Mesenchymal stem cell (in vitro differentiated cells and primary cell): ENCODE data around the gene CAPRIN1.
"Not testable (repeated sequence)": the region's sequence is repeated elsewhere in the genome, so short reads cannot be mapped to it uniquely, and the experiment has no call there.

Experiments used
- DNase-seq: peaks from one replicate; pipeline ENCODE4 v3.0.0-alpha.2; 2013
- H2AFZ ChIP-seq: one replicate; pipeline ENCODE4 v1.6.1; 2013; ENCODE audit warnings: low read depth, mild to moderate bottlenecking, control low read depth, inconsistent platforms, low read length, moderate library complexity
- H2AK5ac ChIP-seq: 2 replicates; pipeline ENCODE4 v1.6.1; 2013; ENCODE audit warnings: low read length, moderate library complexity, mild to moderate bottlenecking, inconsistent platforms; ENCODE audit not compliant: severe bottlenecking
- H2BK120ac ChIP-seq: one replicate; pipeline ENCODE4 v1.6.1; 2013; ENCODE audit warnings: low read depth, mild to moderate bottlenecking, inconsistent platforms, low read length, moderate library complexity
- H2BK12ac ChIP-seq, 2 experiments: one replicate each; pipeline ENCODE4 v1.6.1; 2013; ENCODE audit warnings: inconsistent platforms in 2 of 2, low read length in 2 of 2, mild to moderate bottlenecking in 2 of 2, moderate library complexity in 2 of 2, control low read depth in 1 of 2
- H2BK15ac ChIP-seq: one replicate; pipeline ENCODE4 v1.6.1; 2013; ENCODE audit warnings: mild to moderate bottlenecking, low read depth, inconsistent platforms; ENCODE audit not compliant: poor library complexity, severe bottlenecking
- H2BK5ac ChIP-seq: 2 replicates; pipeline ENCODE4 v1.6.1; 2013; ENCODE audit warnings: low read depth, mild to moderate bottlenecking, low read length, control low read depth, inconsistent platforms; ENCODE audit not compliant: poor library complexity, severe bottlenecking
- H3K14ac ChIP-seq, 2 experiments: one replicate each; pipeline ENCODE4 v1.6.1; 2013; ENCODE audit warnings: inconsistent platforms in 2 of 2, low read length in 2 of 2, control low read depth in 1 of 2, mild to moderate bottlenecking in 1 of 2, moderate library complexity in 1 of 2
- H3K18ac ChIP-seq, 2 experiments: one replicate each; pipeline ENCODE4 v1.6.1; 2013; ENCODE audit warnings: inconsistent platforms in 2 of 2, low read length in 2 of 2, control low read depth in 1 of 2, low read depth in 1 of 2, mild to moderate bottlenecking in 1 of 2
- H3K23ac ChIP-seq, 2 experiments: one replicate each; pipeline ENCODE4 v1.6.1; 2013; ENCODE audit warnings: inconsistent platforms in 2 of 2, low read length in 2 of 2, mild to moderate bottlenecking in 2 of 2, moderate library complexity in 2 of 2, control low read depth in 1 of 2
- H3K27ac ChIP-seq: 2 replicates; pipeline ENCODE4 v1.5.1; 2013; ENCODE audit warnings: mild to moderate bottlenecking, moderate library complexity, low read length, control low read depth, inconsistent platforms; ENCODE audit not compliant: poor library complexity, severe bottlenecking
- H3K27me3 ChIP-seq, 2 experiments: 2 replicates each; pipeline versions ENCODE4 v1.6.1 to v1.7.0; 2013; ENCODE audit warnings: low read length in 2 of 2, mild to moderate bottlenecking in 2 of 2, moderate library complexity in 2 of 2, control low read depth in 1 of 2, inconsistent platforms in 1 of 2; ENCODE audit not compliant: control insufficient read depth in 1 of 2, insufficient read depth in 1 of 2
- H3K36me3 ChIP-seq, 2 experiments: 2 replicates each; pipeline versions ENCODE4 v1.6.1 to v1.7.0; 2013; ENCODE audit warnings: low read length in 2 of 2, control low read depth in 1 of 2, inconsistent platforms in 1 of 2, low read depth in 1 of 2, mild to moderate bottlenecking in 1 of 2; ENCODE audit not compliant: insufficient read depth in 2 of 2, control insufficient read depth in 1 of 2
- H3K4ac ChIP-seq, 2 experiments: one replicate each; pipeline ENCODE4 v1.6.1; 2013; ENCODE audit warnings: inconsistent platforms in 2 of 2, low read length in 2 of 2, mild to moderate bottlenecking in 2 of 2, moderate library complexity in 2 of 2, control low read depth in 1 of 2, low read depth in 1 of 2
- H3K4me1 ChIP-seq: 2 replicates; pipeline ENCODE4 v1.6.1; 2013; ENCODE audit warnings: low read depth, low read length, control low read depth; ENCODE audit not compliant: control insufficient read depth, insufficient read depth
- H3K4me2 ChIP-seq: 2 replicates; pipeline ENCODE4 v1.6.1; 2013; ENCODE audit warnings: low read length, mild to moderate bottlenecking, inconsistent platforms; ENCODE audit not compliant: poor library complexity, severe bottlenecking
- H3K4me3 ChIP-seq, 2 experiments: 2 replicates each; pipeline versions ENCODE4 v1.5.1 to v1.7.0; 2013; ENCODE audit warnings: low read length in 2 of 2, mild to moderate bottlenecking in 2 of 2, control low read depth in 1 of 2, low read depth in 1 of 2; ENCODE audit not compliant: insufficient read depth in 1 of 2
- H3K79me1 ChIP-seq: replicated peaks from 2 replicates; pipeline ENCODE4 v1.6.1; 2013; ENCODE audit warnings: mild to moderate bottlenecking, control low read depth, low read length, inconsistent platforms; ENCODE audit not compliant: poor library complexity, severe bottlenecking
- H3K9ac ChIP-seq: 2 replicates; pipeline ENCODE4 v1.7.0; 2013; ENCODE audit warnings: mild to moderate bottlenecking, low read length, moderate library complexity
- H3K9me3 ChIP-seq: 2 replicates; pipeline ENCODE4 v1.7.0; 2013; ENCODE audit warnings: mild to moderate bottlenecking, low read length; ENCODE audit not compliant: control insufficient read depth
- H4K8ac ChIP-seq: one replicate; pipeline ENCODE4 v1.6.1; 2013; ENCODE audit warnings: inconsistent platforms, mild to moderate bottlenecking, low read length, moderate library complexity
- H4K91ac ChIP-seq: one replicate; pipeline ENCODE4 v1.6.1; 2013; ENCODE audit warnings: mild to moderate bottlenecking, low read length, inconsistent platforms
- WGBS: methylation state at CpG from one replicate; pipeline ENCODE4 v1.1.7; 2013; ENCODE audit warnings: mixed read lengths; 5-methylcytosine and 5-hydroxymethylcytosine counted together

Gene CAPRIN1

GRCh38 chr11:34067383-34068065, 16.0 kb downstream of the CAPRIN1 start:
- 96% methylated on average over 7 of the region's 7 CpGs for WGBS
- Histone ChIP-seq H2AFZ (no peak overlapping the region), H3K9ac (no peak overlapping the region), H4K8ac (no peak overlapping the region), H4K91ac (no peak overlapping the region), H3K4me1 (peaks cover 4% of the 10 kb centered on the region), H2BK5ac (no peak overlapping the region), H2BK15ac (no peak overlapping the region), H3K18ac (peak overlapping the region in 1 of 2 experiments; percentile 39), H3K9me3 (no peaks in the 10 kb centered on the region), H3K27ac (no peak overlapping the region), H3K23ac (no peak overlapping the region), H3K14ac (no peak overlapping the region), H2BK120ac (no peak overlapping the region), H3K27me3 (no peaks in the 10 kb centered on the region), H3K79me1 (no peaks in the 10 kb centered on the region), H2BK12ac (no peak overlapping the region), H2AK5ac (no peak overlapping the region), H3K4me3 (no peak overlapping the region), H3K36me3 (peaks cover 15 to 55% of the 10 kb centered on the region in 2 experiments), H3K4ac (no peak overlapping the region), H3K4me2 (no peak overlapping the region)
- no peak for DNase-seq

GRCh38 chr11:34068111-34068510, 16.6 kb downstream of the CAPRIN1 start:
- no peak overlapping the region for H4K91ac ChIP-seq

GRCh38 chr11:34071306-34071705, 19.8 kb downstream of the CAPRIN1 start:
- H3K4me1 ChIP-seq, H2AK5ac ChIP-seq, H3K4me2 ChIP-seq, H2BK120ac ChIP-seq, H3K18ac ChIP-seq, H4K8ac ChIP-seq, H4K91ac ChIP-seq, H3K23ac ChIP-seq, H3K4ac ChIP-seq, H3K9me3 ChIP-seq, H3K4me3 ChIP-seq, H2BK5ac ChIP-seq, H3K9ac ChIP-seq, H3K27me3 ChIP-seq, H2BK12ac ChIP-seq, H3K14ac ChIP-seq, H3K27ac ChIP-seq, H3K79me1 ChIP-seq, H2BK15ac ChIP-seq, DNase-seq, H2AFZ ChIP-seq: not testable (repeated sequence)
- WGBS: 92% methylated on average over 4 of the region's 8 CpGs
- H3K36me3 ChIP-seq: peaks cover 18 to 66% of the 10 kb centered on the region in 2 experiments

More at GRCh38 chr11:34068111-34068510, 16.6 kb downstream of the CAPRIN1 start:
- peaks cover 4% of the 10 kb centered on the region for H3K4me1 ChIP-seq
- no peak overlapping the region for H3K4me2 ChIP-seq
- WGBS: 95% methylated on average over 2 of the region's 2 CpGs
- H3K27me3 ChIP-seq: no peaks in the 10 kb centered on the region
- H3K4me3 ChIP-seq: no peak overlapping the region
- H3K23ac ChIP-seq: no peak overlapping the region
- H3K9ac ChIP-seq: no peak overlapping the region
- H3K9me3 ChIP-seq: no peaks in the 10 kb centered on the region
- no peak overlapping the region for H2AK5ac ChIP-seq
- peaks cover 15 to 59% of the 10 kb centered on the region in 2 experiments for H3K36me3 ChIP-seq
- no peak overlapping the region for H2BK15ac ChIP-seq
- no peak overlapping the region for H3K4ac ChIP-seq
- H3K27ac ChIP-seq: no peak overlapping the region
- H3K14ac ChIP-seq: no peak overlapping the region
- DNase-seq: peak; percentile 33
- no peak overlapping the region for H2BK120ac ChIP-seq
- no peak overlapping the region for H2BK12ac ChIP-seq
- H3K18ac ChIP-seq: peak overlapping the region in 1 of 2 experiments; percentile 39
- no peak overlapping the region for H2BK5ac ChIP-seq
- no peaks in the 10 kb centered on the region for H3K79me1 ChIP-seq
- H2AFZ ChIP-seq: no peak overlapping the region
- no peak overlapping the region for H4K8ac ChIP-seq

- H3K27me3 ChIP-seq: no peaks in the 10 kb centered on the region
- H3K36me3 ChIP-seq: peaks cover 18 to 71% of the 10 kb centered on the region in 2 experiments
- no peak overlapping the region for H3K4me3 ChIP-seq
- 100% methylated on average over 1 of the region's 3 CpGs for WGBS
- no peak overlapping the region for H4K91ac ChIP-seq
- no peak overlapping the region for H2AK5ac ChIP-seq
- H2AFZ ChIP-seq: no peak overlapping the region
- no peak for DNase-seq
- H3K4me1 ChIP-seq: peaks cover 3% of the 10 kb centered on the region
- H3K4ac ChIP-seq: no peak overlapping the region
- H3K9me3 ChIP-seq: no peaks in the 10 kb centered on the region
- H3K9ac ChIP-seq: no peak overlapping the region
- H3K18ac ChIP-seq: no peak overlapping the region
- peaks cover 3% of the 10 kb centered on the region for H3K79me1 ChIP-seq
- H4K8ac ChIP-seq: no peak overlapping the region
- H2BK12ac ChIP-seq: no peak overlapping the region
- H2BK120ac ChIP-seq: no peak overlapping the region
- H2BK15ac ChIP-seq: no peak overlapping the region
- no peak overlapping the region for H3K14ac ChIP-seq
- H3K27ac ChIP-seq: no peak overlapping the region
- no peak overlapping the region for H2BK5ac ChIP-seq
- no peak overlapping the region for H3K4me2 ChIP-seq
- no peak overlapping the region for H3K23ac ChIP-seq
These were observed 20.5 kb downstream of the CAPRIN1 start for GRCh38 chr11:34072041-34072440.
